Sigmoid colon (tissue), 7 donors: ENCODE results near the gene NFATC2IP. TPM values are rescaled to one million over a fixed set of nuclear protein-coding genes. Genes with fewer than 3 reads are reported as not detected.

ENCODE experiments used
- DNase-seq: peaks from one replicate; pipeline ENCODE4 v3.0.0-alpha.2; 2019
- H3K27ac ChIP-seq, 4 donors: fragments of 200-600 bp; sonication (generic); one replicate each; pipeline ENCODE4 v1.5.1; 2016 to 2019; ENCODE audit warnings: mild to moderate bottlenecking in 1 of 4
- H3K27me3 ChIP-seq, 3 donors: fragments of 200-600 bp; sonication (generic); one replicate each; pipeline ENCODE4 v1.5.1; 2019; ENCODE audit warnings: mild to moderate bottlenecking in 1 of 3
- H3K36me3 ChIP-seq, 4 donors: fragments of 200-600 bp; sonication (generic); one replicate each; pipeline ENCODE4 v1.5.1; 2016 to 2019
- H3K4me1 ChIP-seq, 4 donors: fragments of 200-600 bp; sonication (generic); one replicate each; pipeline ENCODE4 v1.5.1; 2017 to 2019
- H3K4me3 ChIP-seq, 4 donors: fragments of 200-600 bp; sonication (generic); one replicate each; pipeline ENCODE4 v1.5.1; 2017 to 2019; ENCODE audit warnings: mild to moderate bottlenecking in 2 of 4, moderate library complexity in 1 of 4
- H3K9me3 ChIP-seq, 4 donors: fragments of 200-600 bp in 3 of 4; sonication (generic) in 3 of 4; one replicate each; pipeline versions ENCODE4 v1.5.1 to v1.6.1; 2013 to 2019
- CTCF ChIP-seq, 4 experiments: fragments of 450-650 bp in 3 of 4; fragments of 200-600 bp in 1 of 4; IDR thresholded peaks; one replicate each; pipeline ENCODE4 v1.5.1; 2016 to 2019; ENCODE audit warnings: antibody characterized with exemption in 4 of 4, mild to moderate bottlenecking in 3 of 4, moderate library complexity in 2 of 4
- EP300 ChIP-seq, 4 donors: sonication (generic); formaldehyde crosslinking; IDR thresholded peaks; one replicate each; pipeline ENCODE4 v1.6.1; 2017; ENCODE audit warnings: antibody characterized with exemption in 4 of 4
- POLR2A ChIP-seq, 2 donors: fragments of 450-650 bp; IDR thresholded peaks; one replicate each; pipeline ENCODE4 v1.6.1; 2016; ENCODE audit warnings: antibody characterized with exemption in 2 of 2, mild to moderate bottlenecking in 2 of 2, moderate library complexity in 2 of 2
- POLR2AphosphoS5 ChIP-seq, 4 donors: sonication (generic); formaldehyde crosslinking; IDR thresholded peaks; one replicate each; pipeline ENCODE4 v1.6.1; 2017; ENCODE audit warnings: antibody characterized with exemption in 4 of 4
- WGBS, 2 donors: extraction: QIAGEN DNeasy Blood & Tissue Kit; methylation state at CpG; one replicate each; pipeline ENCODE4 v1.1.7; 2013; 5-methylcytosine and 5-hydroxymethylcytosine counted together
- intact Hi-C: fragments of 100-400 bp; cut with DNase I; formaldehyde crosslinking; loops from one replicate; pipeline ENCODE4 v1.15.1; 2023
- polyA plus RNA-seq, 3 donors: library from polyadenylated mRNA; stranded (reverse); fragments of 200-250 nt; gene quantifications; one replicate each; pipeline ENCODE4 v1.2.3, GENCODE V29; 2013
- total RNA-seq, 4 donors: library from RNA; depleted of rRNA; stranded (reverse); fragments of >200 nt; gene quantifications; one replicate each; pipeline ENCODE4 v1.1.0, GENCODE V29; 2016
- donor health status: healthy with polysubstance abuse.
- donor health status: Bipolar disorder and iron deficiency.
- donor health status: healthy.

The NFATC2IP gene
- total and polyA plus RNA-seq, 7 donors, result 12.6 to 42.5 (median 20.8) TPM

DNA sequence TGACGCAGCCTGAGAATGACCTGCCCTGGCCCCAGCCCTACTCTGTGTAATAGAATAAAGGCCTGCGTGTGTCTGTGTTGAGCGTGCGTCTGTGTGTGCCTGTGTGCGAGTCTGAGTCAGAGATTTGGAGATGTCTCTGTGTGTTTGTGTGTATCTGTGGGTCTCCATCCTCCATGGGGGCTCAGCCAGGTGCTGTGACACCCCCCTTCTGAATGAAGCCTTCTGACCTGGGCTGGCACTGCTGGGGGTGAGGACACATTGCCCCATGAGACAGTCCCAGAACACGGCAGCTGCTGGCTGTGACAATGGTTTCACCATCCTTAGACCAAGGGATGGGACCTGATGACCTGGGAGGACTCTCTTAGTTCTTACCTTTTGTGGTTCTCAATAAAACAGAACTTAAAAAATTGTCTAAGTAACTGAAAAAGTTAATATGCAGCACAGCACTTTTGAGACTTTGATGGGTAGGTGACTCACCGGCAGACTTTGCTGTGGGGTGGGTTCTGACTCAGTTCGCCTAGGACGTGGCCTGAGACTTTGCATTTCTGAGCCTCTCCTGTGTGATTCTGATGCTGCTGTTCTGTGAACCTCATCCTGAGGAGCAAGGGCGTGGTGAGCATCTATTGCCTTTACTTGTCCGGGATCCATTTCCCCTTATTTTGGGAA is 39.8 kb downstream of the NFATC2IP start:
- TF ChIP-seq POLR2AphosphoS5 (IDR thresholded peaks at IDR 0.05) (no peak), CTCF (IDR thresholded peaks at IDR 0.05) (no peak), EP300 (IDR thresholded peaks at IDR 0.05) (no peak), POLR2A (IDR thresholded peaks at IDR 0.05) (no peak)
- intact Hi-C loops, result no loop called here
- WGBS, 2 donors, result 75 to 88% methylated on average over 11 of the region's 11 CpGs
- Histone ChIP-seq H3K4me1 (no peaks in the 10 kb centered on the region), H3K27ac (no peak overlapping the region), H3K27me3 (no peaks in the 10 kb centered on the region), H3K9me3 (peaks cover 0 to 4% (median 3%) of the 10 kb centered on the region in 4 donors), H3K4me3 (no peak overlapping the region), H3K36me3 (peaks cover 0 to 49% (median 10%) of the 10 kb centered on the region in 4 donors)
- no peak for DNase-seq

DNA sequence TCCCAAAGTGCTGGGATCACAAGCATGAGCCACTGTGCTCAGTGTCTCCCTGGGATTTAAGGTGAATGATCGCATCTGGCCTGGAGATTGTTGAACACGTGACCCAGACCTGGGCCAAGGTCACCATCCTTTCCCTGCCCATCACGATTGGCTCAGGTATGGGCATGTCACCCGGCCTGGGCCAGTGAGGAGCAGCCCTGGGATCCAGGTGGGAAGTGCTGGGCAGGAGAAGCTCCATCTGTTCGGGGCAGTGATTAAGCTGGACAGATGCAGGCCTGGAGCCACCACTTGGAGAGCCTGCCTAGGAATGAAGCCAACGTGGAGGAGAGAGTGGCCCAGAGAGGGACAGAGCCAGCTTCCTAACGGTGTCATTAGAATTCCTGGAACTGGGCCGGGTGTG is 41.0 kb downstream of the NFATC2IP start:
- intact Hi-C loops, result no loop called here
- H3K9me3 ChIP-seq, result peaks cover 0 to 4% (median 3%) of the 10 kb centered on the region in 4 donors
- H3K36me3 ChIP-seq, result peaks cover 0 to 37% (median 3%) of the 10 kb centered on the region in 4 donors
- no peaks in the 10 kb centered on the region for H3K27me3 ChIP-seq
- 61 to 80% methylated on average over 8 of the region's 8 CpGs for WGBS, 2 donors
- DNase-seq, result no peak
- no peak overlapping the region for H3K4me3 ChIP-seq
- H3K4me1 ChIP-seq, result no peaks in the 10 kb centered on the region
- no peak overlapping the region for H3K27ac ChIP-seq
- TF ChIP-seq POLR2A (IDR thresholded peaks at IDR 0.05), result no peak
- no peak for TF ChIP-seq CTCF (IDR thresholded peaks at IDR 0.05)
- TF ChIP-seq EP300 (IDR thresholded peaks at IDR 0.05), result no peak
- TF ChIP-seq POLR2AphosphoS5 (IDR thresholded peaks at IDR 0.05), result no peak

DNA sequence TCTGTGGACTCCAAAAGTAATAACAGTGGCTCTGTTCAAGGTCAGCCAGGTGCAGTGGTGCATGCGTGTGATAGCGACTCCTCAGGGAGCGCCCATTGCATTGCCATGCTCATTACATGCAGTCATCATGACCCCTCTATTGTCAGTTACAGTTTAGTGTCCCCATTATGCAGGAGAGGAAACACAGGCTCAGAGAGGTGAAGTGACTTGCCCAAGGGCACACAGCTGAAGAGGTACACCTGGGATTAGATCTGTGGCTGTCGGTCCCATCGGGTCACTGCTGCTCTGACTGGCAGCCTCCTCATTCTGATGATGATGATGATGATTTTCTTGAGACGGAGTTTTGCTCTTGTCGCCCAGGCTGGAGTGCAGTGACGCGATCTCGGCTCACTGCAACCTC is 41.8 kb downstream of the NFATC2IP start:
- Histone ChIP-seq H3K27me3 (no peaks in the 10 kb centered on the region), H3K27ac (no peak overlapping the region), H3K36me3 (peaks cover 0 to 29% (median 0%) of the 10 kb centered on the region in 4 donors), H3K4me3 (no peak overlapping the region), H3K9me3 (no peaks in the 10 kb centered on the region), H3K4me1 (no peaks in the 10 kb centered on the region)
- no peak for DNase-seq
- 91 to 94% methylated on average over 10 of the region's 10 CpGs for WGBS, 2 donors
- no peak for TF ChIP-seq POLR2A (IDR thresholded peaks at IDR 0.05)
- no peak for TF ChIP-seq EP300 (IDR thresholded peaks at IDR 0.05)
- TF ChIP-seq POLR2AphosphoS5 (IDR thresholded peaks at IDR 0.05), result no peak
- no peak for TF ChIP-seq CTCF (IDR thresholded peaks at IDR 0.05)
- intact Hi-C loops, result no loop called here

GRCh38 chr16:28998837-28999236 is 48.1 kb downstream of the NFATC2IP start:
- 74 to 85% methylated on average over 3 of the region's 3 CpGs for WGBS, 2 donors
- H3K4me1 ChIP-seq, result no peaks in the 10 kb centered on the region
- DNase-seq, result no peak
- H3K4me3 ChIP-seq, result no peak overlapping the region
- H3K27ac ChIP-seq, result no peak overlapping the region
- H3K36me3 ChIP-seq, result no peaks in the 10 kb centered on the region
- H3K27me3 ChIP-seq, result no peaks in the 10 kb centered on the region
- TF ChIP-seq POLR2A (IDR thresholded peaks at IDR 0.05), result no peak
- no peak for TF ChIP-seq CTCF (IDR thresholded peaks at IDR 0.05)
- TF ChIP-seq EP300 (IDR thresholded peaks at IDR 0.05), result no peak
- no peak for TF ChIP-seq POLR2AphosphoS5 (IDR thresholded peaks at IDR 0.05)
- intact Hi-C loops, result no loop called here
- H3K9me3 ChIP-seq, result no peaks in the 10 kb centered on the region

DNA sequence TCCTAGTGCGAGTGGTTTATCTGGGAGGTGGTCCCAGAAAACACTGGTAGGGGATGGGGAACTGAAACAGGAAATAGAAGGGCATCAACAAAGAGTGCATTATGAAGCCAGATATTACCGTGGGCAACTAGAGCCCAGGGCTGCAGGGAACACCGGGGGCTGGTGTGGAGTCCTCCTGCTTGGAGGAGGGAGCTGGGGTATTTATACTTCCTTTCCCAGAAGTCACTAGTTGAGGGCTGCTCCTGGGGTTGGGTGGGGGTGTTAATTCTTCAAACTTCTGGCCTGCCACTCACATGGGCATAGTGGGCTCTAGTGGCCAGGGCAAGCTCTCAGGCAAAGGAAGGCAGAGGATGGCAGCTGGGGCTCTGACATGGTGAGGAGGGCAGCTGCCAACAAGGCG is 48.8 kb downstream of the NFATC2IP start:
- Histone ChIP-seq H3K4me1 (no peaks in the 10 kb centered on the region), H3K4me3 (no peak overlapping the region), H3K36me3 (no peaks in the 10 kb centered on the region), H3K9me3 (no peaks in the 10 kb centered on the region), H3K27me3 (no peaks in the 10 kb centered on the region), H3K27ac (no peak overlapping the region)
- DNase-seq, result no peak
- WGBS, 2 donors, result 71 to 72% methylated on average over 4 of the region's 4 CpGs
- intact Hi-C loops, result no loop called here
- TF ChIP-seq POLR2A (IDR thresholded peaks at IDR 0.05) (no peak), POLR2AphosphoS5 (IDR thresholded peaks at IDR 0.05) (no peak), CTCF (IDR thresholded peaks at IDR 0.05) (no peak), EP300 (IDR thresholded peaks at IDR 0.05) (no peak)
